Transverse colon (tissue), 4 donors: Measurements from ENCODE around the gene MAGOHB.

Source experiments
- EP300 ChIP-seq: sonication (generic); formaldehyde crosslinking; IDR thresholded peaks from one replicate; pipeline ENCODE4 v1.6.1; 2017; ENCODE audit warnings: antibody characterized with exemption, low read depth
- POLR2A ChIP-seq: fragments of 450-650 bp; IDR thresholded peaks from one replicate; pipeline ENCODE4 v1.6.1; 2016; ENCODE audit warnings: antibody characterized with exemption, mild to moderate bottlenecking, moderate library complexity
- POLR2AphosphoS5 ChIP-seq, 3 donors: sonication (generic); formaldehyde crosslinking; IDR thresholded peaks; one replicate each; pipeline ENCODE4 v1.6.1; 2016; ENCODE audit warnings: antibody characterized with exemption in 3 of 3
- TF ChIP-seq, protein P1 (sequence below), 5 experiments: fragments of 200-600 bp in 3 of 5; fragments of 450-650 bp in 2 of 5; sonication (generic) in 3 of 5; IDR thresholded peaks; 1 replicate in 2 of 5; 2 replicates in 3 of 5; pipeline ENCODE4 v1.5.1; 2016 to 2017; ENCODE audit warnings: antibody characterized with exemption in 5 of 5, inconsistent platforms in 3 of 5, mild to moderate bottlenecking in 2 of 5, moderate library complexity in 1 of 5

DNA sequence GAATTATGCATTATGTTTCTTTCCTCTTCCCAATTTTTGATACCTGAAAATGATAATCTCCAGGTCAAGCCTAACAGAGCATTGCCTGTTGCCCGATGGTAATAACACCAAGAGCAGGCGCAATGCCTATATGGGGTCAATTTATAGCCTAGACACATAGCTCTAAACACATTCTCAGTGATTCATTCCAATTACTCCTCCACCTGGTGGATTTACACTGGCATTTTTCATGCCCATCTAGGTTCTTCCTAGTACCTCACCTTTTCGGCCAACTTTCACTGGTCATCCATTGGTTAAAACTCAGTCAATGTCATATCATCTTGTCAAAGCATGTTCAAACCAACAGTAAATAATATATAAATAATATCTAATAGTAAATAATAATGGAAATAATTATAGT is 54.6 kb downstream of the MAGOHB start:
- TF ChIP-seq, protein P1, sequence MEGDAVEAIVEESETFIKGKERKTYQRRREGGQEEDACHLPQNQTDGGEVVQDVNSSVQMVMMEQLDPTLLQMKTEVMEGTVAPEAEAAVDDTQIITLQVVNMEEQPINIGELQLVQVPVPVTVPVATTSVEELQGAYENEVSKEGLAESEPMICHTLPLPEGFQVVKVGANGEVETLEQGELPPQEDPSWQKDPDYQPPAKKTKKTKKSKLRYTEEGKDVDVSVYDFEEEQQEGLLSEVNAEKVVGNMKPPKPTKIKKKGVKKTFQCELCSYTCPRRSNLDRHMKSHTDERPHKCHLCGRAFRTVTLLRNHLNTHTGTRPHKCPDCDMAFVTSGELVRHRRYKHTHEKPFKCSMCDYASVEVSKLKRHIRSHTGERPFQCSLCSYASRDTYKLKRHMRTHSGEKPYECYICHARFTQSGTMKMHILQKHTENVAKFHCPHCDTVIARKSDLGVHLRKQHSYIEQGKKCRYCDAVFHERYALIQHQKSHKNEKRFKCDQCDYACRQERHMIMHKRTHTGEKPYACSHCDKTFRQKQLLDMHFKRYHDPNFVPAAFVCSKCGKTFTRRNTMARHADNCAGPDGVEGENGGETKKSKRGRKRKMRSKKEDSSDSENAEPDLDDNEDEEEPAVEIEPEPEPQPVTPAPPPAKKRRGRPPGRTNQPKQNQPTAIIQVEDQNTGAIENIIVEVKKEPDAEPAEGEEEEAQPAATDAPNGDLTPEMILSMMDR (IDR thresholded peaks at IDR 0.05) = no peak
- TF ChIP-seq POLR2A (no peak), POLR2AphosphoS5 (IDR thresholded peaks at IDR 0.05) (no peak), EP300 (no peak)
